GM23338 (cell line): ENCODE results near the gene USF2. TPM values are rescaled to one million over a fixed set of nuclear protein-coding genes. Genes with fewer than 3 reads are reported as not detected.
"Not testable (repeated sequence)": the region's sequence is repeated elsewhere in the genome, so short reads cannot be mapped to it uniquely, and the experiment has no call there.

Source experiments
- ATAC-seq: fragments of 200-7000 bp; cut with Tn5 transposase; 3 replicates; pipeline ENCODE4 v1.9.1; 2020
- DNase-seq: peaks from one replicate; pipeline ENCODE4 v3.0.0-alpha.2; 2015; ENCODE audit warnings: low spot score
- H2AFZ ChIP-seq: fragments of 200-600 bp; sonication (generic); 2 replicates; pipeline ENCODE4 v1.8.0; 2016; ENCODE audit warnings: antibody characterized with exemption, mild to moderate bottlenecking, moderate library complexity
- H3F3A ChIP-seq: fragments of 200-600 bp; sonication (generic); replicated peaks from 2 replicates; pipeline ENCODE4 v1.8.0; 2017; ENCODE audit warnings: antibody characterized with exemption, mixed run types, low read depth
- H3K27ac ChIP-seq: fragments of 200-600 bp; sonication (generic); 2 replicates; pipeline ENCODE4 v1.6.1; 2016; ENCODE audit warnings: low read depth
- H3K27me3 ChIP-seq: fragments of 200-600 bp; sonication (generic); 2 replicates; pipeline ENCODE4 v1.8.0; 2016; ENCODE audit warnings: mild to moderate bottlenecking, mixed run types, moderate library complexity; ENCODE audit not compliant: insufficient read depth
- H3K36me3 ChIP-seq: fragments of 200-600 bp; sonication (generic); 2 replicates; pipeline ENCODE4 v1.8.0; 2016; ENCODE audit warnings: mild to moderate bottlenecking; ENCODE audit not compliant: insufficient read depth
- H3K4me1 ChIP-seq: fragments of 200-600 bp; sonication (generic); 2 replicates; pipeline ENCODE4 v1.8.0; 2016; ENCODE audit warnings: mild to moderate bottlenecking, moderate library complexity; ENCODE audit not compliant: insufficient read depth
- H3K4me2 ChIP-seq: fragments of 200-600 bp; sonication (generic); 2 replicates; pipeline ENCODE4 v1.7.1; 2017; ENCODE audit warnings: mixed run types
- H3K4me3 ChIP-seq: fragments of 200-600 bp; sonication (generic); 2 replicates; pipeline ENCODE4 v1.6.1; 2016; ENCODE audit warnings: mixed run types
- H3K79me2 ChIP-seq: fragments of 200-600 bp; sonication (generic); replicated peaks from 2 replicates; pipeline ENCODE4 v1.8.0; 2017; ENCODE audit warnings: mild to moderate bottlenecking; ENCODE audit not compliant: insufficient read depth
- H3K9me2 ChIP-seq: fragments of 200-600 bp; sonication (generic); 2 replicates; pipeline ENCODE4 v1.8.0; 2017; ENCODE audit not compliant: insufficient read depth
- H4K20me1 ChIP-seq: fragments of 200-600 bp; sonication (generic); replicated peaks from 2 replicates; pipeline ENCODE4 v1.8.0; 2017; ENCODE audit warnings: mild to moderate bottlenecking; ENCODE audit not compliant: insufficient read depth
- H3K27ac Mint-ChIP-seq: 2 replicates; pipeline ENCODE4 v1.8.0; 2020; ENCODE audit warnings: inconsistent platforms, mild to moderate bottlenecking, moderate library complexity, mixed read lengths
- H3K27me3 Mint-ChIP-seq: 3 replicates; pipeline ENCODE4 v1.8.0; 2022; ENCODE audit warnings: low read depth, mild to moderate bottlenecking, moderate library complexity, mixed read lengths, inconsistent platforms; ENCODE audit not compliant: insufficient read depth, poor library complexity
- H3K36me3 Mint-ChIP-seq: 3 replicates; pipeline ENCODE4 v1.8.0; 2021; ENCODE audit warnings: low read depth, mild to moderate bottlenecking, inconsistent platforms, moderate library complexity, mixed read lengths
- H3K4me1 Mint-ChIP-seq: 3 replicates; pipeline ENCODE4 v1.8.0; 2020; ENCODE audit warnings: mild to moderate bottlenecking, inconsistent platforms, mixed read lengths
- H3K4me3 Mint-ChIP-seq: 3 replicates; pipeline ENCODE4 v1.8.0; 2021; ENCODE audit warnings: moderate library complexity, mild to moderate bottlenecking, inconsistent platforms, mixed read lengths
- H3K9me3 Mint-ChIP-seq: 3 replicates; pipeline ENCODE4 v1.8.0; 2020; ENCODE audit warnings: moderate library complexity, mild to moderate bottlenecking, inconsistent platforms, mixed read lengths
- CREB1 ChIP-seq: fragments of 250-450 bp; sonication (Bioruptor Pico); IDR thresholded peaks from 2 replicates; pipeline ENCODE4 v1.5.0; 2020; ENCODE audit warnings: low read depth, mild to moderate bottlenecking, moderate library complexity
- CTCF ChIP-seq, 2 experiments: fragments of 200-600 bp in 1 of 2; sonication (generic) in 1 of 2; conservative IDR thresholded peaks; 2 replicates each; pipeline versions ENCODE4 v1.5.1 to v1.6.1; 2016 to 2017; ENCODE audit warnings: antibody characterized with exemption in 2 of 2, low read depth in 2 of 2, mild to moderate bottlenecking in 2 of 2, moderate library complexity in 1 of 2
- ETS1 ChIP-seq: IDR thresholded peaks from 2 replicates; pipeline ENCODE4 v1.6.1; 2016; ENCODE audit warnings: antibody characterized with exemption
- EZH2phosphoT487 ChIP-seq: fragments of 200-600 bp; sonication (generic); IDR thresholded peaks from one replicate; pipeline ENCODE4 v1.8.1; 2018; ENCODE audit warnings: antibody characterized with exemption; ENCODE audit not compliant: unreplicated experiment
- JUNB ChIP-seq: IDR thresholded peaks from one replicate; pipeline ENCODE4 v1.6.1; 2016; ENCODE audit warnings: antibody characterized with exemption; ENCODE audit not compliant: unreplicated experiment
- POLR2AphosphoS5 ChIP-seq: IDR thresholded peaks from 2 replicates; pipeline ENCODE4 v1.6.1; 2016; ENCODE audit warnings: antibody characterized with exemption, low read depth
- REST ChIP-seq: IDR thresholded peaks from one replicate; pipeline ENCODE4 v1.6.1; 2018; ENCODE audit warnings: antibody characterized with exemption; ENCODE audit not compliant: unreplicated experiment
- STAT1 ChIP-seq: IDR thresholded peaks from one replicate; pipeline ENCODE4 v1.6.1; 2016; ENCODE audit warnings: antibody characterized with exemption; ENCODE audit not compliant: unreplicated experiment
- ZNF114 ChIP-seq: fragments of 250-450 bp; sonication (Bioruptor Pico); IDR thresholded peaks from 2 replicates; pipeline ENCODE4 v1.5.0; 2020; ENCODE audit warnings: mild to moderate bottlenecking, moderate library complexity
- ZNF331 ChIP-seq: fragments of 250-450 bp; sonication (Bioruptor Pico); IDR thresholded peaks from 2 replicates; pipeline ENCODE4 v1.5.0; 2020; ENCODE audit warnings: low read depth, mild to moderate bottlenecking, moderate library complexity
- polyA plus RNA-seq: library from polyadenylated mRNA; unstranded; fragments of >200 nt; fragmentation: Nextera tagmentation; extraction: Ambion mirVana; gene quantifications from 2 replicates; pipeline ENCODE4 v1.2.1, GENCODE V29; 2016
- total RNA-seq: library from RNA; depleted of rRNA; stranded (reverse); fragments of >200 nt; shearing (Covaris generic); gene quantifications from 2 replicates; pipeline ENCODE4 v1.2.3, GENCODE V29; 2014

Gene USF2
- total and polyA plus RNA-seq, 2 experiments from 2014 or later: 28.9 to 60.5 TPM

- TF ChIP-seq REST (no peak), STAT1 (no peak), CREB1 (no peak), JUNB (no peak)
Measured at GRCh38 chr19:35220315-35220921, 48.3 kb upstream of the USF2 start (continued).

- H3K4me3 ChIP-seq, H3K36me3 ChIP-seq, H3K79me2 ChIP-seq, H3F3A ChIP-seq, ATAC-seq, H3K27ac Mint-ChIP-seq, H2AFZ ChIP-seq, DNase-seq, H3K27ac ChIP-seq, H3K4me2 ChIP-seq, H3K27me3 ChIP-seq, H4K20me1 ChIP-seq, H3K4me3 Mint-ChIP-seq, H3K4me1 ChIP-seq: not testable (repeated sequence)
- H3K4me1 Mint-ChIP-seq: peaks cover 14% of the 10 kb centered on the region
- peaks cover 26% of the 10 kb centered on the region for H3K9me3 Mint-ChIP-seq
- peaks cover 12% of the 10 kb centered on the region for H3K27me3 Mint-ChIP-seq
- peaks cover 10% of the 10 kb centered on the region; the same call in 1 of the 2 replicates for H3K9me2 ChIP-seq
- peaks cover 12% of the 10 kb centered on the region; the same call in 2 of the 3 replicates for H3K36me3 Mint-ChIP-seq
Measured at GRCh38 chr19:35220973-35221590, 47.7 kb upstream of the USF2 start.

- Histone ChIP-seq H4K20me1 (no peaks in the 10 kb centered on the region), H3K27me3 (no peaks in the 10 kb centered on the region), H3K4me1 (no peaks in the 10 kb centered on the region), H2AFZ (no peak overlapping the region), H3K36me3 (no peaks in the 10 kb centered on the region; the same call in 1 of the 2 replicates), H3K9me2 (peaks cover 10% of the 10 kb centered on the region; the same call in 1 of the 2 replicates), H3K4me2 (no peak overlapping the region), H3K27ac (no peak overlapping the region), H3F3A (no peaks in the 10 kb centered on the region), H3K79me2 (no peaks in the 10 kb centered on the region), H3K4me3 (no peak overlapping the region)
- Mint-ChIP-seq H3K9me3 (peaks cover 20% of the 10 kb centered on the region; the same call in 2 of the 3 replicates), H3K4me1 (peaks cover 14% of the 10 kb centered on the region), H3K36me3 (peaks cover 12% of the 10 kb centered on the region; the same call in 2 of the 3 replicates), H3K27ac (no peak overlapping the region), H3K4me3 (no peak overlapping the region), H3K27me3 (peaks cover 16% of the 10 kb centered on the region)
- DNase-seq (no peak), ATAC-seq (no peak)
- no peak for TF ChIP-seq ETS1
- TF ChIP-seq ZNF331 (CRISPR knock-in tag): no peak
- TF ChIP-seq REST: no peak
- no peak for TF ChIP-seq CREB1
- TF ChIP-seq JUNB: no peak
- TF ChIP-seq CTCF (conservative IDR thresholded peaks at IDR 0.05; ENCODE audit: low read depth in 2 of 2): no peak
- TF ChIP-seq ZNF114 (CRISPR knock-in tag): no peak
- TF ChIP-seq EZH2phosphoT487: no peak
- TF ChIP-seq STAT1: no peak
- no peak for TF ChIP-seq POLR2AphosphoS5
Measured at GRCh38 chr19:35222373-35223015, 46.3 kb upstream of the USF2 start.
